NAMALWA (cell line): ENCODE results near the gene FGF4.
A peak's percentile ranks its signal among the peaks of the same experiment; 100 is the strongest.

Source experiments
- DNase-seq: peaks from one replicate; pipeline ENCODE4 v3.0.0-alpha.2; 2015; ENCODE audit warnings: low spot score

Gene FGF4

GRCh38 chr11:69807106-69807815 is 32.1 kb upstream of the FGF4 start:
- DNase-seq: no peak

GRCh38 chr11:69804769-69805508 is 29.8 kb upstream of the FGF4 start:
- no peak for DNase-seq

GRCh38 chr11:69803604-69804218 is 28.6 kb upstream of the FGF4 start:
- no peak for DNase-seq

GRCh38 chr11:69803022-69803421 is 27.9 kb upstream of the FGF4 start:
- DNase-seq: no peak

- no peak for DNase-seq
These were observed 27.4 kb upstream of the FGF4 start for GRCh38 chr11:69802590-69802989.

- DNase-seq: peak; percentile 55
These were observed 26.6 kb upstream of the FGF4 start for GRCh38 chr11:69801513-69802335.

GRCh38 chr11:69800278-69800677 is 25.1 kb upstream of the FGF4 start:
- DNase-seq: no peak

- peak; percentile 79 for DNase-seq
These were observed 24.4 kb upstream of the FGF4 start for GRCh38 chr11:69799582-69799981.

- no peak for DNase-seq
These were observed 24.0 kb upstream of the FGF4 start for GRCh38 chr11:69799097-69799496.

- DNase-seq: no peak
These were observed 22.8 kb upstream of the FGF4 start for GRCh38 chr11:69797737-69798528.

GRCh38 chr11:69797156-69797555 is 22.0 kb upstream of the FGF4 start:
- no peak for DNase-seq

- no peak for DNase-seq
These were observed 20.9 kb upstream of the FGF4 start for GRCh38 chr11:69796063-69796462.

- DNase-seq: no peak
These were observed 16.4 kb upstream of the FGF4 start for GRCh38 chr11:69791276-69792180.

- DNase-seq: no peak
These were observed 13.8 kb upstream of the FGF4 start for GRCh38 chr11:69788956-69789355.

GRCh38 chr11:69787906-69788305 is 12.8 kb upstream of the FGF4 start:
- DNase-seq: no peak

- DNase-seq: no peak
These were observed 12.3 kb upstream of the FGF4 start for GRCh38 chr11:69787457-69787856.

- no peak for DNase-seq
These were observed 6.1 kb upstream of the FGF4 start for GRCh38 chr11:69781241-69781640.

- no peak for DNase-seq
These were observed 3.2 kb upstream of the FGF4 start for GRCh38 chr11:69778373-69778772.

GRCh38 chr11:69774354-69775162 is 583 bp downstream of the FGF4 start:
- DNase-seq: no peak
